HG03520 (cell line): ENCODE data around the gene NTMT2.
A peak's percentile ranks its signal among the peaks of the same experiment; 100 is the strongest.
"Not testable (repeated sequence)": the region's sequence is repeated elsewhere in the genome, so short reads cannot be mapped to it uniquely, and the experiment has no call there.

Source experiments
- ATAC-seq: cut with Tn5 transposase; IDR thresholded peaks from one replicate; pipeline ENCODE4 v1.9.1; 2021; ENCODE audit warnings: mild to moderate bottlenecking, moderate library complexity; ENCODE audit not compliant: unreplicated experiment

Gene NTMT2

GRCh38 chr1:170145770-170146676 lies at the start of gene NTMT2:
NTMT2 (plus strand) TSS chr1:170145959; CDS start chr1:170146108, 149 bp downstream.
- ATAC-seq: no peak

- no peak for ATAC-seq
These were observed 49.6 kb upstream of the NTMT2 start for GRCh38 chr1:170095976-170096748.

GRCh38 chr1:170096806-170097340 lies 48.9 kb upstream of the NTMT2 start:
- ATAC-seq: no peak

- ATAC-seq: no peak
These were observed 48.3 kb upstream of the NTMT2 start for GRCh38 chr1:170097449-170097948.

GRCh38 chr1:170113140-170113539 lies 32.6 kb upstream of the NTMT2 start:
- ATAC-seq: not testable (repeated sequence)

- ATAC-seq: no peak
These were observed 30.9 kb upstream of the NTMT2 start for GRCh38 chr1:170114906-170115305.

GRCh38 chr1:170122366-170122765 lies 23.4 kb upstream of the NTMT2 start:
- ATAC-seq: no peak

GRCh38 chr1:170125269-170125668 lies 20.5 kb upstream of the NTMT2 start:
- ATAC-seq: no peak

GRCh38 chr1:170126696-170127095 lies 19.1 kb upstream of the NTMT2 start:
- ATAC-seq: peak; percentile 96

GRCh38 chr1:170131450-170131849 lies 14.3 kb upstream of the NTMT2 start:
- ATAC-seq: no peak

- no peak for ATAC-seq
These were observed 13.8 kb upstream of the NTMT2 start for GRCh38 chr1:170131984-170132383.

GRCh38 chr1:170133766-170134495 lies 11.8 kb upstream of the NTMT2 start:
- no peak for ATAC-seq

GRCh38 chr1:170134521-170134920 lies 11.2 kb upstream of the NTMT2 start:
- ATAC-seq: no peak

GRCh38 chr1:170140371-170140770 lies 5.4 kb upstream of the NTMT2 start:
- ATAC-seq: no peak

GRCh38 chr1:170145061-170145460 lies 698 bp upstream of the NTMT2 start:
- ATAC-seq: no peak

GRCh38 chr1:170146720-170147263 lies 1.0 kb downstream of the NTMT2 start:
- ATAC-seq: no peak

- no peak for ATAC-seq
These were observed 3.5 kb downstream of the NTMT2 start for GRCh38 chr1:170149241-170149640.

- no peak for ATAC-seq
These were observed 4.3 kb downstream of the NTMT2 start for GRCh38 chr1:170150016-170150415.

- ATAC-seq: no peak
These were observed 5.2 kb downstream of the NTMT2 start for GRCh38 chr1:170150921-170151320.

GRCh38 chr1:170153417-170153816 lies 7.7 kb downstream of the NTMT2 start:
- no peak for ATAC-seq
